DND-41 (cell line): ENCODE data around the gene ATAT1.

ENCODE experiments used
- ATAC-seq: fragments of 200-7000 bp; cut with Tn5 transposase; 3 replicates; pipeline ENCODE4 v1.9.1; 2021; ENCODE audit warnings: low read depth; ENCODE audit not compliant: insufficient read depth
- DNase-seq: peaks from one replicate; pipeline ENCODE4 v3.0.0-alpha.2; 2020
- H2AFZ ChIP-seq: 2 replicates; pipeline ENCODE4 v1.6.0; 2012; ENCODE audit warnings: low read depth, low read length
- H3K27ac ChIP-seq: 2 replicates; pipeline ENCODE4 v1.5.1; 2012; ENCODE audit warnings: low read length, inconsistent platforms
- H3K27me3 ChIP-seq: fragments of 200-600 bp; sonication (generic); 2 replicates; pipeline ENCODE4 v1.6.0; 2012; ENCODE audit warnings: low read length, mild to moderate bottlenecking, inconsistent platforms; ENCODE audit not compliant: insufficient read depth, poor library complexity
- H3K36me3 ChIP-seq: 2 replicates; pipeline ENCODE4 v1.5.1; 2012; ENCODE audit warnings: low read length, inconsistent platforms; ENCODE audit not compliant: insufficient read depth
- H3K4me1 ChIP-seq: 2 replicates; pipeline ENCODE4 v1.5.1; 2012; ENCODE audit warnings: mild to moderate bottlenecking, low read length; ENCODE audit not compliant: insufficient read depth
- H3K4me2 ChIP-seq: 2 replicates; pipeline ENCODE4 v1.6.0; 2012; ENCODE audit warnings: mild to moderate bottlenecking, moderate library complexity, low read length, inconsistent platforms; ENCODE audit not compliant: insufficient read depth
- H3K4me3 ChIP-seq, 2 experiments: fragments of 200-600 bp in 1 of 2; shearing (Covaris generic) in 1 of 2; 2 replicates each; pipeline ENCODE4 v1.5.1; 2012 to 2016; ENCODE audit warnings: inconsistent platforms in 2 of 2, low read length in 2 of 2, mild to moderate bottlenecking in 2 of 2, low read depth in 1 of 2, moderate library complexity in 1 of 2
- H3K79me2 ChIP-seq: 2 replicates; pipeline ENCODE4 v1.6.0; 2012; ENCODE audit warnings: low read length, inconsistent platforms; ENCODE audit not compliant: insufficient read depth
- H3K9ac ChIP-seq: 2 replicates; pipeline ENCODE4 v1.6.0; 2012; ENCODE audit warnings: low read depth, mild to moderate bottlenecking, inconsistent platforms, low read length, moderate library complexity
- H3K9me3 ChIP-seq: 2 replicates; pipeline ENCODE4 v1.5.1; 2012; ENCODE audit warnings: low read length, moderate library complexity, mild to moderate bottlenecking, inconsistent platforms; ENCODE audit not compliant: insufficient read depth, severe bottlenecking
- H4K20me1 ChIP-seq: 2 replicates; pipeline ENCODE4 v1.6.0; 2012; ENCODE audit warnings: low read length; ENCODE audit not compliant: insufficient read depth
- CTCF ChIP-seq: IDR thresholded peaks from 2 replicates; pipeline ENCODE4 v1.5.1; 2012; ENCODE audit warnings: borderline replicate concordance, low read length, moderate library complexity, mild to moderate bottlenecking; ENCODE audit not compliant: poor library complexity, severe bottlenecking; ENCODE audit errors: extremely low read depth
- EZH2 ChIP-seq: IDR thresholded peaks from 3 replicates; pipeline ENCODE4 v1.6.1; 2012; ENCODE audit warnings: borderline replicate concordance, low read depth, mild to moderate bottlenecking, moderate library complexity, low read length, inconsistent platforms; ENCODE audit not compliant: severe bottlenecking

The ATAT1 gene

GRCh38 chr6:30678964-30679726 is 52.5 kb downstream of the ATAT1 start:
- Histone ChIP-seq H3K4me1 (peaks cover 50% of the 10 kb centered on the region), H2AFZ (no peak overlapping the region), H4K20me1 (peaks cover 35% of the 10 kb centered on the region), H3K4me3 (peak overlapping the region in 1 of 2 experiments; percentile 49; a peak in 2 of 4 replicates), H3K9me3 (no peaks in the 10 kb centered on the region), H3K27me3 (no peaks in the 10 kb centered on the region), H3K36me3 (peaks cover 68% of the 10 kb centered on the region), H3K9ac (peak overlapping the region; percentile 88), H3K27ac (peak overlapping the region; percentile 70), H3K4me2 (peak overlapping the region; percentile 95), H3K79me2 (peaks cover 60% of the 10 kb centered on the region)
- no peak for TF ChIP-seq EZH2
- peak; percentile 99 for TF ChIP-seq CTCF
- ATAC-seq = peak; percentile 68
- peak; percentile 92 for DNase-seq

GRCh38 chr6:30679765-30680535 is 53.3 kb downstream of the ATAT1 start:
- H3K27me3 ChIP-seq = no peaks in the 10 kb centered on the region
- peaks cover 70% of the 10 kb centered on the region for H3K36me3 ChIP-seq
- H3K27ac ChIP-seq = peak overlapping the region; percentile 70
- H3K4me3 ChIP-seq = peak overlapping the region in 1 of 2 experiments; percentile 49; a peak in 2 of 4 replicates
- H3K9me3 ChIP-seq = no peaks in the 10 kb centered on the region
- H3K4me1 ChIP-seq = peaks cover 53% of the 10 kb centered on the region
- ATAC-seq = no peak
- no peak overlapping the region for H2AFZ ChIP-seq
- peaks cover 36% of the 10 kb centered on the region for H4K20me1 ChIP-seq
- TF ChIP-seq EZH2 (no peak), CTCF (no peak)
- peaks cover 68% of the 10 kb centered on the region for H3K79me2 ChIP-seq
- DNase-seq = no peak
- peak overlapping the region; percentile 88 for H3K9ac ChIP-seq
- H3K4me2 ChIP-seq = peak overlapping the region; percentile 95

GRCh38 chr6:30681766-30682142 is 55.1 kb downstream of the ATAT1 start:
- Histone ChIP-seq H4K20me1 (peaks cover 44% of the 10 kb centered on the region), H3K9me3 (no peaks in the 10 kb centered on the region), H3K27ac (peak overlapping the region; percentile 94), H3K27me3 (no peaks in the 10 kb centered on the region), H3K79me2 (peaks cover 86% of the 10 kb centered on the region), H3K36me3 (peaks cover 68% of the 10 kb centered on the region), H2AFZ (no peak overlapping the region), H3K4me1 (peaks cover 63% of the 10 kb centered on the region), H3K4me2 (peak overlapping the region; percentile 95), H3K9ac (peak overlapping the region; percentile 88), H3K4me3 (peak overlapping the region; percentile 21 to 68; a peak in 3 of 4 replicates)
- TF ChIP-seq EZH2 (no peak), CTCF (no peak)
- no peak for DNase-seq
- no peak for ATAC-seq
